HEK293 (cell line): Measurements from ENCODE around the gene EVC2.

Experiments
- CTCF ChIA-PET: fragments of 350-600 bp; formaldehyde crosslinking; extraction: SDS; loops from one replicate; lab custom pipeline; 2021; ENCODE audit warnings: antibody characterized with exemption; lab: Yijun Ruan, JAX
- POLR2A ChIA-PET: fragments of 300-600 bp; formaldehyde crosslinking; extraction: SDS; loops from one replicate; lab custom pipeline; 2020; ENCODE audit warnings: antibody characterized with exemption, inconsistent platforms; lab: Yijun Ruan, JAX
- H3K27ac ChIP-seq: fragments of 200-500 bp; sonication (Bioruptor generic); 2 replicates; pipeline ENCODE4 v1.5.1; 2014; ENCODE audit warnings: low read depth, low read length, control low read depth, inconsistent platforms; ENCODE audit errors: extremely low read depth
- H3K36me3 ChIP-seq, 2 experiments: fragments of 200-500 bp in 1 of 2; sonication (Bioruptor generic) in 1 of 2; 1 replicate in 1 of 2; 2 replicates in 1 of 2; pipeline ENCODE4 v1.5.1; 2014 to 2017; ENCODE audit warnings: inconsistent platforms in 2 of 2, low read length in 2 of 2; ENCODE audit not compliant: control insufficient read depth in 2 of 2, insufficient read depth in 1 of 2
- H3K4me1 ChIP-seq: fragments of 200-500 bp; sonication (Bioruptor generic); 2 replicates; pipeline ENCODE4 v1.5.1; 2014; ENCODE audit warnings: mild to moderate bottlenecking, low read length, inconsistent platforms; ENCODE audit not compliant: control insufficient read depth, insufficient read depth
- H3K4me3 ChIP-seq: 2 replicates; pipeline ENCODE4 v1.5.1; 2011; ENCODE audit warnings: low read depth, mild to moderate bottlenecking, control low read depth, low read length, moderate library complexity
- H3K9me3 ChIP-seq: fragments of 200-500 bp; sonication (Bioruptor generic); 2 replicates; pipeline ENCODE4 v1.5.1; 2014; ENCODE audit warnings: low read depth, low read length, inconsistent platforms; ENCODE audit not compliant: control insufficient read depth, insufficient read depth
- AEBP2 ChIP-seq: fragments of 450-650 bp; formaldehyde crosslinking; IDR thresholded peaks from 2 replicates; pipeline ENCODE4 v1.5.1; 2016; ENCODE audit warnings: missing biosample characterization, missing genetic modification characterization, borderline replicate concordance
- ATF2 ChIP-seq: fragments of 450-650 bp; formaldehyde crosslinking; IDR thresholded peaks from 2 replicates; pipeline ENCODE4 v1.5.1; 2016; ENCODE audit warnings: missing biosample characterization, missing genetic modification characterization, low read depth
- IKZF3 ChIP-seq: fragments of 450-650 bp; IDR thresholded peaks from 2 replicates; pipeline ENCODE4 v1.5.0; 2018; ENCODE audit warnings: missing biosample characterization, mild to moderate bottlenecking, missing genetic modification characterization, moderate library complexity
- PRDM10 ChIP-seq: fragments of 450-650 bp; formaldehyde crosslinking; IDR thresholded peaks from 2 replicates; pipeline ENCODE4 v1.5.1; 2016; ENCODE audit warnings: missing biosample characterization, missing genetic modification characterization
- TSHZ1 ChIP-seq: fragments of 450-650 bp; formaldehyde crosslinking; IDR thresholded peaks from 2 replicates; pipeline ENCODE4 v1.5.1; 2016; ENCODE audit warnings: missing biosample characterization, missing genetic modification characterization, borderline replicate concordance
- WT1 ChIP-seq: fragments of 450-650 bp; formaldehyde crosslinking; IDR thresholded peaks from 2 replicates; pipeline ENCODE4 v1.5.1; 2016; ENCODE audit warnings: missing biosample characterization, missing genetic modification characterization
- ZBTB48 ChIP-seq: fragments of 450-650 bp; formaldehyde crosslinking; IDR thresholded peaks from 2 replicates; pipeline ENCODE4 v1.5.1; 2016; ENCODE audit warnings: missing biosample characterization, missing genetic modification characterization
- ZBTB49 ChIP-seq: fragments of 450-650 bp; formaldehyde crosslinking; IDR thresholded peaks from 2 replicates; pipeline ENCODE4 v1.5.1; 2016; ENCODE audit warnings: missing biosample characterization, missing genetic modification characterization, low read depth
- ZNF2 ChIP-seq: fragments of 450-650 bp; formaldehyde crosslinking; IDR thresholded peaks from 2 replicates; pipeline ENCODE4 v1.5.1; 2016; ENCODE audit warnings: missing biosample characterization, missing genetic modification characterization
- ZNF211 ChIP-seq: fragments of 450-650 bp; formaldehyde crosslinking; IDR thresholded peaks from 2 replicates; pipeline ENCODE4 v1.5.1; 2016; ENCODE audit warnings: low read depth, missing biosample characterization, missing genetic modification characterization
- ZNF221 ChIP-seq: fragments of 450-650 bp; formaldehyde crosslinking; IDR thresholded peaks from 2 replicates; pipeline ENCODE4 v1.5.1; 2017; ENCODE audit warnings: missing biosample characterization, missing genetic modification characterization, borderline replicate concordance
- ZNF324 ChIP-seq: fragments of 450-650 bp; formaldehyde crosslinking; IDR thresholded peaks from 2 replicates; pipeline ENCODE4 v1.5.1; 2016; ENCODE audit warnings: missing biosample characterization, missing genetic modification characterization
- ZNF449 ChIP-seq: fragments of 450-650 bp; formaldehyde crosslinking; IDR thresholded peaks from 2 replicates; pipeline ENCODE4 v1.5.1; 2017; ENCODE audit warnings: missing biosample characterization, mild to moderate bottlenecking, missing genetic modification characterization, moderate library complexity
- ZNF558 ChIP-seq: fragments of 450-650 bp; formaldehyde crosslinking; IDR thresholded peaks from 2 replicates; pipeline ENCODE4 v1.5.1; 2016; ENCODE audit warnings: missing biosample characterization, missing genetic modification characterization
- ZNF629 ChIP-seq: fragments of 450-650 bp; formaldehyde crosslinking; IDR thresholded peaks from 2 replicates; pipeline ENCODE4 v1.5.1; 2017; ENCODE audit warnings: missing biosample characterization, missing genetic modification characterization
- ZNF777 ChIP-seq: fragments of 450-650 bp; formaldehyde crosslinking; IDR thresholded peaks from 2 replicates; pipeline ENCODE4 v1.5.1; 2017; ENCODE audit warnings: missing biosample characterization, missing genetic modification characterization, borderline replicate concordance

The EVC2 gene

GRCh38 chr4:5528031-5528436 is 180.3 kb downstream of the EVC2 start:
- H3K27ac ChIP-seq: no peak overlapping the region
- H3K36me3 ChIP-seq: no peaks in the 10 kb centered on the region
- ChIA-PET CTCF (no interaction called here), POLR2A (no interaction called here)
- no peak overlapping the region for H3K4me3 ChIP-seq
- H3K4me1 ChIP-seq: no peaks in the 10 kb centered on the region
- no peaks in the 10 kb centered on the region for H3K9me3 ChIP-seq
- TF ChIP-seq ZNF558 (tag by site-specific recombination) (no peak), IKZF3 (tag by site-specific recombination) (no peak), TSHZ1 (tag by site-specific recombination) (no peak), ZNF777 (tag by site-specific recombination) (no peak), ZNF211 (tag by site-specific recombination) (no peak), PRDM10 (tag by site-specific recombination) (no peak), ZNF221 (tag by site-specific recombination) (no peak), ZNF449 (tag by site-specific recombination) (no peak), AEBP2 (tag by site-specific recombination) (no peak), ZNF629 (tag by site-specific recombination) (no peak), WT1 (no peak), ZBTB49 (tag by site-specific recombination) (no peak), ZNF2 (no peak), ATF2 (tag by site-specific recombination) (no peak), ZBTB48 (tag by site-specific recombination) (no peak), ZNF324 (tag by site-specific recombination) (no peak)
